HG02610 (cell line): ENCODE data around the gene OR4E1.
"Not testable (repeated sequence)": the region's sequence is repeated elsewhere in the genome, so short reads cannot be mapped to it uniquely, and the experiment has no call there.

Experiments used
- ATAC-seq: cut with Tn5 transposase; IDR thresholded peaks from one replicate; pipeline ENCODE4 v1.9.1; 2021; ENCODE audit warnings: mild to moderate bottlenecking, moderate library complexity; ENCODE audit not compliant: unreplicated experiment

The OR4E1 gene

GRCh38 chr14:21653331-21653885 lies 20.2 kb downstream of the OR4E1 start, which contains the start of gene OR4E2:
Gene OR4E2 (plus strand): TSS chr14:21653835. CDS start chr14:21665083, 11,248 bp downstream.
- ATAC-seq: no peak

DNA sequence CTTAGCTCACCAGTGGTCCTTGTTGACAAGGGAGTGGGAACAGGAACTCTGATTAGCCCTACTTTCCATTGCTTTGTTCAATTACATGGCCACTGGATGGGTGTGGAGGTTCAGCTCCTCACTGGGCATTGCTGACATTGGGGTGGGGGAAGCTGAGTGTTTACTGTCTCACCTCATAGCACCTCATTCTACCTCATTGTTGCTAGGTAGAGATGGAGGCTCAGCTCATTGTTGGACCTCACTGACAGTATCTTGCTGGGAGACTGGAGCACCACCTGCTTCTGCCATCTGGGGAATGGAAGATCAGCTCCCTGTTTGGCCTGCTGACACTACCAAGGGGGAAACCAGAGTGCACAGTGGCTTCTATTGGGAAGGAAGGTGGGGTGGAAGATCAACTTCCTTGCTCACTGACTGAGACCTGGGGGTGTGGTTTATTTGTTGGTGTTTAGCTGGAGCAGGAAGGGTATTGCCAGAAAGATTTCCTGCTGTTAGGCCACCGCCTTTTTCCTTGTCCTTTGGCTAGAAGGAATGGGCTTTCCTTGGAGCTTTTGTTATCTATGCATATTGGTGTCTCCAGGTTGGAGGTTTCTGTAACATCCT lies 21.3 kb downstream of the OR4E1 start:
- no peak for ATAC-seq

DNA sequence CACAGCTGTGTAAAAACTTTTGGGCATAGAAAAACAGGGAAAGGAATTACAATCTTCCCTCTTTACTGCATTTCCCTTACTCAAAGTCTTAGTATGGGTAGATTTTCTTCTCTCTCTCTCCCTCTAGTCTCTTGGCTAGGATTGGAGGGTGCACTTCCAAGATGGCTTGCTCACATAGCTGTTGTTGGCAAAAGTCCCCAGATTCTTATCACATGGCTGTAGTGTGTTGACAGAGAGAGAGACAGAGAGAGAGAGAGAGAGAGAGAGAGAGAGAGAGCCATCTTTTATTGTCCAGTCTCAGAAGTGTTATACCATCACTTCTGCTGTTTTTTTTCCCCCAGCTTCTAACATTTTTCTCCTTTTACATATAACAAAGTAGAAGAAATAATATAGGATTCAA lies 26.2 kb downstream of the OR4E1 start:
- ATAC-seq: no peak

DNA sequence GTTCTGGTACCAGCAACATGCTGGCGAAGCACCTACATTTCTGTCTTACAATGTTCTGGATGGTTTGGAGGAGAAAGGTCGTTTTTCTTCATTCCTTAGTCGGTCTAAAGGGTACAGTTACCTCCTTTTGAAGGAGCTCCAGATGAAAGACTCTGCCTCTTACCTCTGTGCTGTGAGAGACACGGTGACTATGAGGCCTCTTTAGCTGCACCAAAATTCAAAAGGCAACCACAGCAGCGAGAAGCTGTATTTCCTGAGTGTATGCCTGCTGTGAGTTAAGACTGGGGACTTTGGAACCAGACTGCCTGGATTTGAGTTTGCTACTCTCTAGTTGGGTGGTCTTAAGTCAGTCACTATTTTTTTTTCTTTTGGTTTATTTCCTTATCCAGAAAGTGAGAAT lies 30.2 kb downstream of the OR4E1 start:
- no peak for ATAC-seq

GRCh38 chr14:21642683-21643082 lies 30.9 kb downstream of the OR4E1 start:
- ATAC-seq: no peak

GRCh38 chr14:21634840-21635239 lies 38.8 kb downstream of the OR4E1 start, which contains the start of gene OR10G2:
Gene OR10G2 (minus strand): TSS chr14:21634940. CDS start chr14:21634842, 98 bp downstream.
- no peak for ATAC-seq

GRCh38 chr14:21631084-21631483 lies 42.5 kb downstream of the OR4E1 start:
- no peak for ATAC-seq

- ATAC-seq: not testable (repeated sequence)
These were observed 43.1 kb downstream of the OR4E1 start for GRCh38 chr14:21630503-21630902.

GRCh38 chr14:21626491-21627230 lies 47.0 kb downstream of the OR4E1 start:
- no peak for ATAC-seq
